ENCODE measurements around the gene GSE1. TPM values are rescaled to one million over a fixed set of nuclear protein-coding genes. Genes with fewer than 3 reads are reported as not detected.
A peak's percentile ranks its signal among the peaks of the same experiment; 100 is the strongest.

Gene GSE1
- total and polyA plus RNA-seq, 9 of the 15 experiments (the other 6 are each of a cell fraction or from before 2014, with no cell fraction given), result 12.2 to 244 (median 57.9) TPM

DNA sequence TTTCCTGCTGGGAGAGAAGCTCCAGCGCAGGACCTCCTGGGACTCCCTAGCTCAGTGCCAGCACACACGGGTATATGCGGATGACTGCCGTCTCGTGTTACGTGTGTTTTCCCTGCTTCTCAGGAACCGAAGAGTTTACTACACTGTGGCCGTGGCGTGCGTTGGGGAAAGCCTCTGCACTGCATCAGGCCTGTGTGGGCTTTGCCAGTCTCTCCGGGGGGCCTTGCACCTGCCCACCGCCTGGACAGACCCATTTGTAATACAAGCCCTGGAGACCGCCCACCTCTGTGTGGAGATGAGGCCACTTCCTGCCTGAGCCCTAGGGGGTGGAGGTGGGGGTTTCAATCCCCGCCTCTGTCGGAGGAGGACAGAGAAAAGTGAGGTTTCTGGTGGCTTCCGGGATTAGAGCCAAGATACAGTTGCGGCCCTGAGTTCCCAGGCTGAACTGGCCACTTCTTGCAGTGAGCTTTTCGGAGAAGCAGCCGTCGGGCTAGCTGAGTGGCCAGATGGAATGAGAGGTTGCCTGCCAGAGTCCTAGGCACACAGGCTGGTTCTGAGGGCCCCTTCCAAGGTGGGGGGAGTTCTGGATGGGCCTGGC, 43.4 kb upstream of the GSE1 start (continued):
- TF ChIP-seq YY1 (IDR thresholded peaks at IDR 0.05; ENCODE audit: borderline replicate concordance in 1 of 3, control insufficient read depth in 1 of 3, extremely low read depth in 1 of 3, insufficient read depth in 3 of 3, insufficient read length in 1 of 3, insufficient replicate concordance in 2 of 3, low read depth in 1 of 3, low read length in 2 of 3) (peak in 1 of 3 experiments; percentile 62), RAD21 (CRISPR knock-in tag; conservative IDR thresholded peaks at IDR 0.05 in 1 of 2, IDR thresholded peaks at IDR 0.05 in 1 of 2) (no peak), ZZZ3 (IDR thresholded peaks at IDR 0.05) (no peak), SRSF9 (IDR thresholded peaks at IDR 0.05; ENCODE audit: borderline replicate concordance, low read depth, low read length) (no peak), ZNF507 (tag; conservative IDR thresholded peaks at IDR 0.05) (no peak), GATA2 (CRISPR knock-in tag; IDR thresholded peaks at IDR 0.05) (no peak), DIDO1 (tag; IDR thresholded peaks at IDR 0.05; ENCODE audit: low read depth) (no peak), KAT2B (IDR thresholded peaks at IDR 0.05; ENCODE audit: low read depth, low read length) (no peak), RBBP5 (IDR thresholded peaks at IDR 0.05; ENCODE audit: borderline replicate concordance, insufficient read depth, low read length, poor library complexity, severe bottlenecking) (peak; percentile 61), NR2C1 (IDR thresholded peaks at IDR 0.05) (no peak), NR2C1 (tag; IDR thresholded peaks at IDR 0.05) (no peak), ZKSCAN1 (IDR thresholded peaks at IDR 0.05; ENCODE audit: low read depth, low read length) (no peak), ZNF696 (CRISPR knock-in tag; conservative IDR thresholded peaks at IDR 0.05) (no peak), U2AF1 (optimal IDR thresholded peaks at IDR 0.05; ENCODE audit: low read depth, low read length) (no peak), ZNF589 (CRISPR knock-in tag; IDR thresholded peaks at IDR 0.05; ENCODE audit: low read depth) (no peak), SPI1 (IDR thresholded peaks at IDR 0.05; ENCODE audit: borderline replicate concordance, low read depth, low read length) (peak; percentile 85), ETV5 (CRISPR knock-in tag; IDR thresholded peaks at IDR 0.05; ENCODE audit: low read depth) (peak; percentile 68), PRMT5 (CRISPR knock-in tag; IDR thresholded peaks at IDR 0.05) (no peak), ATF7 (IDR thresholded peaks at IDR 0.05) (peak; percentile 73; the same call in 1 of the 2 replicates)
- TF ChIP-seq, protein P1, sequence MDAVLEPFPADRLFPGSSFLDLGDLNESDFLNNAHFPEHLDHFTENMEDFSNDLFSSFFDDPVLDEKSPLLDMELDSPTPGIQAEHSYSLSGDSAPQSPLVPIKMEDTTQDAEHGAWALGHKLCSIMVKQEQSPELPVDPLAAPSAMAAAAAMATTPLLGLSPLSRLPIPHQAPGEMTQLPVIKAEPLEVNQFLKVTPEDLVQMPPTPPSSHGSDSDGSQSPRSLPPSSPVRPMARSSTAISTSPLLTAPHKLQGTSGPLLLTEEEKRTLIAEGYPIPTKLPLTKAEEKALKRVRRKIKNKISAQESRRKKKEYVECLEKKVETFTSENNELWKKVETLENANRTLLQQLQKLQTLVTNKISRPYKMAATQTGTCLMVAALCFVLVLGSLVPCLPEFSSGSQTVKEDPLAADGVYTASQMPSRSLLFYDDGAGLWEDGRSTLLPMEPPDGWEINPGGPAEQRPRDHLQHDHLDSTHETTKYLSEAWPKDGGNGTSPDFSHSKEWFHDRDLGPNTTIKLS (IDR thresholded peaks at IDR 0.05; ENCODE audit: borderline replicate concordance, low read depth), result no peak
- TF ChIP-seq, protein P2, sequence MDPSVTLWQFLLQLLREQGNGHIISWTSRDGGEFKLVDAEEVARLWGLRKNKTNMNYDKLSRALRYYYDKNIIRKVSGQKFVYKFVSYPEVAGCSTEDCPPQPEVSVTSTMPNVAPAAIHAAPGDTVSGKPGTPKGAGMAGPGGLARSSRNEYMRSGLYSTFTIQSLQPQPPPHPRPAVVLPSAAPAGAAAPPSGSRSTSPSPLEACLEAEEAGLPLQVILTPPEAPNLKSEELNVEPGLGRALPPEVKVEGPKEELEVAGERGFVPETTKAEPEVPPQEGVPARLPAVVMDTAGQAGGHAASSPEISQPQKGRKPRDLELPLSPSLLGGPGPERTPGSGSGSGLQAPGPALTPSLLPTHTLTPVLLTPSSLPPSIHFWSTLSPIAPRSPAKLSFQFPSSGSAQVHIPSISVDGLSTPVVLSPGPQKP (CRISPR knock-in tag; IDR thresholded peaks at IDR 0.05), result no peak
- TF ChIP-seq, protein P3, sequence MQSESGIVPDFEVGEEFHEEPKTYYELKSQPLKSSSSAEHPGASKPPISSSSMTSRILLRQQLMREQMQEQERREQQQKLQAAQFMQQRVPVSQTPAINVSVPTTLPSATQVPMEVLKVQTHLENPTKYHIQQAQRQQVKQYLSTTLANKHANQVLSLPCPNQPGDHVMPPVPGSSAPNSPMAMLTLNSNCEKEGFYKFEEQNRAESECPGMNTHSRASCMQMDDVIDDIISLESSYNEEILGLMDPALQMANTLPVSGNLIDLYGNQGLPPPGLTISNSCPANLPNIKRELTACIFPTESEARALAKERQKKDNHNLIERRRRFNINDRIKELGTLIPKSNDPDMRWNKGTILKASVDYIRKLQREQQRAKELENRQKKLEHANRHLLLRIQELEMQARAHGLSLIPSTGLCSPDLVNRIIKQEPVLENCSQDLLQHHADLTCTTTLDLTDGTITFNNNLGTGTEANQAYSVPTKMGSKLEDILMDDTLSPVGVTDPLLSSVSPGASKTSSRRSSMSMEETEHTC (IDR thresholded peaks at IDR 0.05), result 0 out of 2 replicates have a peak, but pooled peaks have one; percentile 9
